Fibroblast of mammary gland (primary cell): ENCODE results near the gene RNF31.

Experiments used
- DNase-seq: peaks from one replicate; pipeline ENCODE4 v3.0.0-alpha.2; 2010; ENCODE audit warnings: low read depth
- H3K4me3 ChIP-seq: 2 replicates; pipeline ENCODE4 v1.5.1; 2011; ENCODE audit warnings: low read depth, mild to moderate bottlenecking, low read length, moderate library complexity; ENCODE audit not compliant: control insufficient read depth
- TF ChIP-seq, protein P1 (sequence below): conservative IDR thresholded peaks from 2 replicates; pipeline ENCODE4 v1.5.1; 2011; ENCODE audit warnings: low read depth, low read length, inconsistent platforms; ENCODE audit not compliant: control insufficient read depth, insufficient read depth

Gene RNF31

DNA sequence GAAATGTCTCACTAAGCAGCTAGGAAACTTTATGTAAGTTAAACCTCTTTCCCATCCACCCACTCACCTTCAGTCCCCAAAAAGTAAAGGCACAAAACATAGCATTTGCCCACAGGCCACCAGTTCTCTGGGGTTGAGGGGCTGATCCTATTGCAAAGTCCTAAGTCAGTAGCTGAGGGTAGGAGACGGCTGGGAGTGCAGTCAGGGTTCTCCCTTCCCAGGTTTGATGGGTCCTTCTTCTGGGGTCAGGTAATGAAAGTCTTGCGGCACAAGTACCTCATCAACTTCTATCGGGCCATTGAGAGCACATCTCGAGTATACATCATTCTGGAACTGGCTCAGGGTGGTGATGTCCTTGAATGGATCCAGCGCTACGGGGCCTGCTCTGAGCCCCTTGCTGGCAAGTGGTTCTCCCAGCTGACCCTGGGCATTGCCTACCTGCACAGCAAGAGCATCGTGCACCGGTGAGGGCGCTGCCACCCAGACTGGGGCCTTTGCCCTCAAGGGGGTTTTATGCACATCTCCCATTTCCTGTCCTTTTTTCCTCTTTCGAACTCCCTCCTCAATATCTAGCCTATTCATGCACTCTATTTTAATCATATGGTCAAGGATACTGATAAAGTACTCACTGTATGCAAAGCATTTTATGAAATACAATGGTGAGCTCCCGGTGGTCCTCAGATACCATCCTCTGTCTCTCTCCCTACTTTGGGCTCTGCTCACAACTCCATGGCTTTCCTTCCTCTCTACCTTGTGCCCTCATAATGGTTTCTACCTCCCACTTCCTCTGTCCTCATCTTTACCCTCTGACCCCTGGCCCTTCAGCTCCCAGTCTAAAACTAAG, 59.2 kb downstream of the RNF31 start:
- TF ChIP-seq, protein P1, sequence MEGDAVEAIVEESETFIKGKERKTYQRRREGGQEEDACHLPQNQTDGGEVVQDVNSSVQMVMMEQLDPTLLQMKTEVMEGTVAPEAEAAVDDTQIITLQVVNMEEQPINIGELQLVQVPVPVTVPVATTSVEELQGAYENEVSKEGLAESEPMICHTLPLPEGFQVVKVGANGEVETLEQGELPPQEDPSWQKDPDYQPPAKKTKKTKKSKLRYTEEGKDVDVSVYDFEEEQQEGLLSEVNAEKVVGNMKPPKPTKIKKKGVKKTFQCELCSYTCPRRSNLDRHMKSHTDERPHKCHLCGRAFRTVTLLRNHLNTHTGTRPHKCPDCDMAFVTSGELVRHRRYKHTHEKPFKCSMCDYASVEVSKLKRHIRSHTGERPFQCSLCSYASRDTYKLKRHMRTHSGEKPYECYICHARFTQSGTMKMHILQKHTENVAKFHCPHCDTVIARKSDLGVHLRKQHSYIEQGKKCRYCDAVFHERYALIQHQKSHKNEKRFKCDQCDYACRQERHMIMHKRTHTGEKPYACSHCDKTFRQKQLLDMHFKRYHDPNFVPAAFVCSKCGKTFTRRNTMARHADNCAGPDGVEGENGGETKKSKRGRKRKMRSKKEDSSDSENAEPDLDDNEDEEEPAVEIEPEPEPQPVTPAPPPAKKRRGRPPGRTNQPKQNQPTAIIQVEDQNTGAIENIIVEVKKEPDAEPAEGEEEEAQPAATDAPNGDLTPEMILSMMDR: no peak
- no peak for DNase-seq
- no peak overlapping the region for H3K4me3 ChIP-seq

DNA sequence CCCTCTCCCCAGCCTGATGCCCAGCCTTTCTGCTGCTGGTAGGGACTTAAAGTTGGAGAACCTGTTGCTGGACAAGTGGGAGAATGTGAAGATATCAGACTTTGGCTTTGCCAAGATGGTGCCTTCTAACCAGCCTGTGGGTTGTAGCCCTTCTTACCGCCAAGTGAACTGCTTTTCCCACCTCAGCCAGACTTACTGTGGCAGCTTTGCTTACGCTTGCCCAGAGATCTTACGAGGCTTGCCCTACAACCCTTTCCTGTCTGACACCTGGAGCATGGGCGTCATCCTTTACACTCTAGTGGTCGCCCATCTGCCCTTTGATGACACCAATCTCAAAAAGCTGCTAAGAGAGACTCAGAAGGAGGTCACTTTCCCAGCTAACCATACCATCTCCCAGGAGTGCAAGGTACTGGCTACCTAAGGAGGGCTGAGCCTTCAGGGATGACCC, 59.8 kb downstream of the RNF31 start:
- TF ChIP-seq, protein P1: no peak
- no peak for DNase-seq
- no peak overlapping the region for H3K4me3 ChIP-seq

DNA sequence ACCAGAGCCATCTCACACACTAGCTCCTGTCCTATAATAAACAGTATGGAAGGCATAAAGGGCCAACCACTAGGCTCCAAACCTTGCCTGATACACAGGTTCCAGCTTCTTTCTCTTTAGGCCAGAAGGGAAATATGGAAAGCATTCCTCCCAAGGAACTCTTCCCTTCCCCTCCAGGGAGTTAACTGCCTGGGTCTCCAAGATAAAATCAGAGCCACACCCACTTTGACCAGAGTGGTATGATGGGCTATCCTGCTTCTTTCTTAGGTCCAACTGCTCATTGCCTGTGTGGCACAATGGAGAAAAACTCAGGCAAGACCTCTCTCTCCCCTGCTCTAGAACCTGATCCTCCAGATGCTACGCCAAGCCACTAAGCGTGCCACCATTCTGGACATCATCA, 60.3 kb downstream of the RNF31 start:
- H3K4me3 ChIP-seq: no peak overlapping the region
- TF ChIP-seq, protein P1: no peak

More for the DNA sequence above, 60.3 kb downstream of the RNF31 start:
- DNase-seq: no peak
